Activated T-helper 2 cell treated with anti-CD3 and anti-CD28 coated beads, Interferon-gamma antibody, Interleukin-2, Interleukin-4, amounts not matched to agents 10 μg/mL and 5 μg/mL and 100 μg/mL, durations not matched to agents 14 hours and 24 hours and 36 hours (primary cell): ENCODE results near the gene ASGR1. TPM values are rescaled to one million over a fixed set of nuclear protein-coding genes. Genes with fewer than 3 reads are reported as not detected.
"Not testable (repeated sequence)": the region's sequence is repeated elsewhere in the genome, so short reads cannot be mapped to it uniquely, and the experiment has no call there.

Experiments
- DNase-seq: peaks from one replicate; pipeline ENCODE4 v3.0.0; 2021; ENCODE audit warnings: low spot score
- H3K27ac Mint-ChIP-seq: one replicate; pipeline ENCODE4 v1.8.0; 2021; ENCODE audit warnings: mixed read lengths
- H3K27me3 Mint-ChIP-seq: one replicate; pipeline ENCODE4 v1.8.0; 2021; ENCODE audit warnings: low read depth, mixed read lengths
- H3K36me3 Mint-ChIP-seq: one replicate; pipeline ENCODE4 v1.8.0; 2021; ENCODE audit warnings: low read depth, mixed read lengths
- H3K4me1 Mint-ChIP-seq: one replicate; pipeline ENCODE4 v1.8.0; 2021; ENCODE audit warnings: low read depth, mixed read lengths
- H3K4me3 Mint-ChIP-seq: one replicate; pipeline ENCODE4 v1.8.0; 2021; ENCODE audit warnings: low read depth, mild to moderate bottlenecking, moderate library complexity, mixed read lengths
- H3K9me3 Mint-ChIP-seq: one replicate; pipeline ENCODE4 v1.8.0; 2021; ENCODE audit warnings: mixed read lengths
- intact Hi-C: fragments of 100-400 bp; cut with micrococcal nuclease; formaldehyde crosslinking; loops from one replicate; pipeline ENCODE4 v1.15.1; 2023
- total RNA-seq: library from RNA; stranded (reverse); gene quantifications from 2 replicates; pipeline ENCODE4 v1.2.3, GENCODE V29; 2022

The ASGR1 gene
- total RNA-seq, 1 donor from 2014 or later, result 1.7 TPM

DNA sequence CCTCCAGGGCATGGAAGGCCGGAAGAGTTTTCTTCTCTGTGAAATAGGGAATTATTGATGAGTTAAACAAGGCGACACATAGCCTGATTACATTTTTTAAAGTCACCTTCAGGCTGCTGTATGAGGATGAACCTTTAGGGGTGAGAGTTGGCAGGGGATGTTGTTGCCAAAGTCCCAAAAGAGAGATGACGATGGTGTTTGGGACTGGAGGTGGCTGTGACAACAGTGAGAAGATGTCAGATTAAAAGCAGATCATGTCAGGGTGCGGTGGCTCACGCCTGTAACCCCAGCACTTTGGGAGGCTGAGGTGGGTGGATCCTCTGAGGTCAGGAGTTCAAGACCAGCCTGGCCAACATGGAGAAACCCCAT lies 47.8 kb downstream of the ASGR1 start:
- H3K4me3 Mint-ChIP-seq, result no peak overlapping the region
- H3K27ac Mint-ChIP-seq, result no peak overlapping the region
- no peak for DNase-seq
- peaks cover 15% of the 10 kb centered on the region for H3K4me1 Mint-ChIP-seq
- H3K27me3 Mint-ChIP-seq, result peaks cover 6% of the 10 kb centered on the region
- no peaks in the 10 kb centered on the region for H3K9me3 Mint-ChIP-seq
- intact Hi-C loops, result no loop called here
- no peaks in the 10 kb centered on the region for H3K36me3 Mint-ChIP-seq

DNA sequence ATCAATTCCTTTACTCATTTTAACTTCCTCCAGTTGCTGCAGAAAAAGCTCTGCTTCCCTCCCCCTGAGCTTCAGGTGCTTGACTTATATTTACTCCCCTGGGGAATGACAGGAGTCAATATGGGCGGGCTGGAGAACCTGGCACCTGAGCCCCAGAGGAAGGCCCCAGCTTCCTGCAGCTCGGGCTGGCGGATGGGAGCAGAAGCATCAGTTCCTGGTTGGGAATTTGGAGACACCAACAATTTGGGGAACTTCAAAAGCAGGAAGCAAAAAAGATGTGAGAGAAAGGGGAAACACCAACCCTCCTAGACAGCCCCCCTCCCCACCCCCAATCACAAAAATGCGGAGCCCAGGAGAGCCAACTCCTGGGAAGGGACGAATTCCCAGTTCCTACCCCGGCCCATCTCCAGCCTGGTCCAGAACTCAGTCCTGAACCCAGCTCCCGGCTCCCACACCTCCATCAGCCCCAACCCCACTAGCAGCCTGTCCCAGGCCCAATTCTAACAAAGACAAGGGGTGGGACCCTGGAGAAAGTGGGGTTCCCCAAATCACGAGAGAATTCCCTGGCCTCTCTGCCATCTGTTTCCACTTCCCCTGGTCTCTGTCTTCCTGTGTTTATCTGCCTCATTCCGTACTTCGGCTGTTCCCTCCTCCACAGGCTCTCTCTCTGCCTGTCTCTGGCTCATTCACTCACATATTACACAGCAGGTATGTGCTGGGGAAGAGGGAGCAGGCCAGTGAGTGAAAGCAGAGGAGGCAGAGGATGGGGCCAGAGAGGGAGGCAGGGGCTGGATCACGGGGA lies 48.3 kb downstream of the ASGR1 start:
- no peak overlapping the region for H3K4me3 Mint-ChIP-seq
- DNase-seq, result no peak
- intact Hi-C loops, result no loop called here

GRCh38 chr17:7129311-7129710 lies 49.9 kb downstream of the ASGR1 start:
- Mint-ChIP-seq H3K27ac (no peak overlapping the region), H3K4me3 (no peak overlapping the region), H3K9me3 (no peaks in the 10 kb centered on the region), H3K4me1 (peaks cover 15% of the 10 kb centered on the region), H3K36me3 (no peaks in the 10 kb centered on the region), H3K27me3 (peaks cover 4% of the 10 kb centered on the region)
- no peak for DNase-seq
- intact Hi-C loops, result no loop called here

More for the DNA sequence above, 48.3 kb downstream of the ASGR1 start:
- Mint-ChIP-seq H3K36me3 (no peaks in the 10 kb centered on the region), H3K27ac (no peak overlapping the region), H3K9me3 (no peaks in the 10 kb centered on the region), H3K27me3 (peaks cover 4% of the 10 kb centered on the region), H3K4me1 (peaks cover 15% of the 10 kb centered on the region)

- Mint-ChIP-seq H3K27me3 (peaks cover 8% of the 10 kb centered on the region), H3K4me3 (no peak overlapping the region), H3K36me3 (no peaks in the 10 kb centered on the region), H3K9me3 (no peaks in the 10 kb centered on the region), H3K27ac (no peak overlapping the region), H3K4me1 (peaks cover 7% of the 10 kb centered on the region)
- intact Hi-C loops, result no loop called here
- no peak for DNase-seq
These were observed 51.0 kb downstream of the ASGR1 start for GRCh38 chr17:7128160-7128559.

GRCh38 chr17:7127501-7127900 lies 51.7 kb downstream of the ASGR1 start:
- H3K27me3 Mint-ChIP-seq, result peaks cover 11% of the 10 kb centered on the region
- intact Hi-C loops, H3K4me3 Mint-ChIP-seq, H3K4me1 Mint-ChIP-seq, H3K9me3 Mint-ChIP-seq, H3K27ac Mint-ChIP-seq, DNase-seq, H3K36me3 Mint-ChIP-seq: not testable (repeated sequence)

GRCh38 chr17:7126386-7126785 lies 52.8 kb downstream of the ASGR1 start:
- DNase-seq, H3K27me3 Mint-ChIP-seq, H3K4me3 Mint-ChIP-seq, H3K4me1 Mint-ChIP-seq, intact Hi-C loops, H3K27ac Mint-ChIP-seq, H3K9me3 Mint-ChIP-seq, H3K36me3 Mint-ChIP-seq: not testable (repeated sequence)

- H3K4me3 Mint-ChIP-seq, result no peak overlapping the region
- no peak overlapping the region for H3K27ac Mint-ChIP-seq
- intact Hi-C loops, result no loop called here
- no peaks in the 10 kb centered on the region for H3K4me1 Mint-ChIP-seq
- peaks cover 17% of the 10 kb centered on the region for H3K27me3 Mint-ChIP-seq
- no peak for DNase-seq
- H3K36me3 Mint-ChIP-seq, result no peaks in the 10 kb centered on the region
- H3K9me3 Mint-ChIP-seq, result no peaks in the 10 kb centered on the region
These were observed 54.2 kb downstream of the ASGR1 start for GRCh38 chr17:7124923-7125322.

DNA sequence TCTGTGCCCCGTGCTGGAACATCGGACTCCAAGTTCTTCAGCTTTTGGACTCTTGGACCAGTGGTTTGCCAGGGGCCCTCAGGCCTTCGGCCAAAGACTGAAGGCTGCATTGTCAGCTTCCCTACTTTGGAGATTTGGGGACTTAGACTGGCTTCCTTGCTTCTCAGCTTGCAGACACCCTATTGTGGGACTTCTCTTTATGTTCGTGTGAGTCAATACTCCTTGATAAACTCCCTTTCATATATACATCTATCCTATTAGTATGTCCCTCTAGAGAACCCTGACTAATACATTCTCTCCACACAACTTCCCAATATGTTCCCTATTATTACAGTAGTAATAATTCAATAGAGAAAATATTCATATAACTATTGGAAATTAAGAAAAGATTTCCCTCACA lies 55.3 kb downstream of the ASGR1 start:
- Mint-ChIP-seq H3K4me3 (no peak overlapping the region), H3K27me3 (peaks cover 22% of the 10 kb centered on the region), H3K4me1 (no peaks in the 10 kb centered on the region)

More for the DNA sequence above, 55.3 kb downstream of the ASGR1 start:
- Mint-ChIP-seq H3K27ac (no peak overlapping the region), H3K36me3 (no peaks in the 10 kb centered on the region), H3K9me3 (no peaks in the 10 kb centered on the region)
- DNase-seq, result no peak
- intact Hi-C loops, result no loop called here

Other genes starting within 250 kb of the ASGR1 start
- gene ALOX12, start 183.3 kb downstream of the ASGR1 start, total RNA-seq, result not detected in 2 replicates
- 150 and 154 TPM in 2 replicates for gene RNASEK, start 166.7 kb downstream of the ASGR1 start, total RNA-seq
- 0.80 and 1.0 TPM in 2 replicates for gene BCL6B, start 156.3 kb downstream of the ASGR1 start, total RNA-seq
- gene SLC16A13, start 143.4 kb downstream of the ASGR1 start, total RNA-seq, result 15.8 and 17.4 TPM in 2 replicates
- gene SLC16A11, start 135.3 kb downstream of the ASGR1 start, total RNA-seq, result 0.37 and 0.46 TPM in 2 replicates
- not detected in 2 replicates for gene CLEC10A, start 99.1 kb downstream of the ASGR1 start, total RNA-seq
- not detected in 2 replicates for gene ASGR2, start 64.5 kb downstream of the ASGR1 start, total RNA-seq
- 10.5 and 10.6 TPM in 2 replicates for gene DLG4, start 40.5 kb upstream of the ASGR1 start, total RNA-seq
- gene ACADVL, start 40.6 kb upstream of the ASGR1 start, total RNA-seq, result 492 and 503 TPM in 2 replicates
- gene DVL2, start 55.1 kb upstream of the ASGR1 start, total RNA-seq, result 69.7 and 73.1 TPM in 2 replicates
- gene PHF23, start 60.1 kb upstream of the ASGR1 start, total RNA-seq, result 43.4 and 47.8 TPM in 2 replicates
- gene GABARAP, start 63.1 kb upstream of the ASGR1 start, total RNA-seq, result 145 and 147 TPM in 2 replicates
- gene CTDNEP1, start 72.4 kb upstream of the ASGR1 start, total RNA-seq, result 170 and 181 TPM in 2 replicates
- gene ELP5, start 72.8 kb upstream of the ASGR1 start, total RNA-seq, result 64.8 and 65.3 TPM in 2 replicates
- gene CLDN7, start 83.1 kb upstream of the ASGR1 start, total RNA-seq, result 0.21 and 0.41 TPM in 2 replicates
- gene SLC2A4, start 102.3 kb upstream of the ASGR1 start, total RNA-seq, result 0.14 and 0.25 TPM in 2 replicates
- 0.43 and 0.51 TPM in 2 replicates for gene YBX2, start 115.3 kb upstream of the ASGR1 start, total RNA-seq
- 1,189 and 1,199 TPM in 2 replicates for gene EIF5A, start 128.3 kb upstream of the ASGR1 start, total RNA-seq
- 57.6 and 64.9 TPM in 2 replicates for gene GPS2, start 136.0 kb upstream of the ASGR1 start, total RNA-seq
- 45.7 and 47.7 TPM in 2 replicates for gene NEURL4, start 150.0 kb upstream of the ASGR1 start, total RNA-seq
- 361 and 382 TPM in 2 replicates for gene ACAP1, start 157.2 kb upstream of the ASGR1 start, total RNA-seq
- 8.0 and 8.5 TPM in 2 replicates for gene KCTD11, start 172.8 kb upstream of the ASGR1 start, total RNA-seq
- gene TMEM95, start 175.8 kb upstream of the ASGR1 start, total RNA-seq, result 0.25 TPM in 1 of 2 replicates, not detected in the other
- gene TNK1, start 201.7 kb upstream of the ASGR1 start, total RNA-seq, result 4.0 and 5.2 TPM in 2 replicates
- 75.4 and 76.2 TPM in 2 replicates for gene PLSCR3, start 215.2 kb upstream of the ASGR1 start, total RNA-seq
- 67.3 and 67.7 TPM in 2 replicates for gene TMEM256, start 224.7 kb upstream of the ASGR1 start, total RNA-seq
- gene NLGN2, start 228.5 kb upstream of the ASGR1 start, total RNA-seq, result 3.9 and 4.2 TPM in 2 replicates
- gene SPEM1, start 241.0 kb upstream of the ASGR1 start, total RNA-seq, result not detected in 2 replicates
- not detected in 2 replicates for gene SPEM2, start 246.2 kb upstream of the ASGR1 start, total RNA-seq
- gene SPEM3, start 249.5 kb upstream of the ASGR1 start, total RNA-seq, result not detected in 2 replicates